ENCODE results near the gene SLC4A9.
A peak's percentile ranks its signal among the peaks of the same experiment; 100 is the strongest.

- no peak for TF ChIP-seq REST (IDR thresholded peaks at IDR 0.05)
- TF ChIP-seq TAF1 (conservative IDR thresholded peaks at IDR 0.05) = no peak
- peak; percentile 92 for TF ChIP-seq CTCF (IDR thresholded peaks at IDR 0.05; ENCODE audit: low read depth, low read length, missing input control)
- no peak for TF ChIP-seq NR2F2 (IDR thresholded peaks at IDR 0.05)
- TF ChIP-seq RAD21 (IDR thresholded peaks at IDR 0.05) = peak; percentile 85 to 95
- TF ChIP-seq SP1 (IDR thresholded peaks at IDR 0.05) = no peak
- TF ChIP-seq ATF3 (IDR thresholded peaks at IDR 0.05) = no peak
- TF ChIP-seq RXRA (IDR thresholded peaks at IDR 0.05) = peak in 1 of 2 donors; percentile 45
- no peak for TF ChIP-seq YY1 (IDR thresholded peaks at IDR 0.05)
- TF ChIP-seq JUND (IDR thresholded peaks at IDR 0.05) = peak; percentile 77 to 82
- no peak for TF ChIP-seq MAX (IDR thresholded peaks at IDR 0.05)
- TF ChIP-seq EGR1 (IDR thresholded peaks at IDR 0.05; ENCODE audit: low read depth in 2 of 2) = no peak
- TF ChIP-seq GABPA (IDR thresholded peaks at IDR 0.05 in 1 of 2, conservative IDR thresholded peaks at IDR 0.05 in 1 of 2) = no peak
Observed at GRCh38 chr5:140357726-140358093, 2.3 kb upstream of the SLC4A9 start.
